Liver (tissue), 9 donors: ENCODE data around the gene SMPDL3B. TPM values are rescaled to one million over a fixed set of nuclear protein-coding genes. Genes with fewer than 3 reads are reported as not detected.

ENCODE experiments used
- DNase-seq: peaks from one replicate; pipeline ENCODE4 v3.0.0-alpha.2; 2017; ENCODE audit warnings: low spot score
- H3K27ac ChIP-seq, 2 donors: one replicate each; pipeline ENCODE4 v1.7.0; 2013; ENCODE audit warnings: inconsistent platforms in 2 of 2, low read length in 2 of 2, control low read depth in 1 of 2, low read depth in 1 of 2, mild to moderate bottlenecking in 1 of 2
- H3K27me3 ChIP-seq, 4 donors: one replicate each; pipeline versions ENCODE4 v1.6.1 to v1.7.0; 2013; ENCODE audit warnings: low read length in 3 of 4, inconsistent platforms in 1 of 4, mild to moderate bottlenecking in 1 of 4, moderate library complexity in 1 of 4; ENCODE audit not compliant: control insufficient read depth in 4 of 4, insufficient read depth in 4 of 4
- H3K36me3 ChIP-seq, 4 donors: one replicate each; pipeline versions ENCODE4 v1.6.1 to v1.7.0; 2013; ENCODE audit warnings: low read length in 3 of 4, mild to moderate bottlenecking in 3 of 4, low read depth in 1 of 4, moderate library complexity in 1 of 4; ENCODE audit not compliant: control insufficient read depth in 4 of 4, insufficient read depth in 3 of 4
- H3K4me1 ChIP-seq, 4 donors: one replicate each; pipeline versions ENCODE4 v1.6.1 to v1.7.0; 2013; ENCODE audit warnings: low read length in 3 of 4, mild to moderate bottlenecking in 3 of 4, moderate library complexity in 1 of 4; ENCODE audit not compliant: control insufficient read depth in 4 of 4, insufficient read depth in 4 of 4
- H3K4me3 ChIP-seq, 3 donors: one replicate each; pipeline versions ENCODE4 v1.6.1 to v1.7.0; 2013; ENCODE audit warnings: low read length in 3 of 3, control low read depth in 1 of 3, low read depth in 1 of 3, mild to moderate bottlenecking in 1 of 3
- H3K9ac ChIP-seq, 2 donors: one replicate each; pipeline ENCODE4 v1.7.0; 2013; ENCODE audit warnings: low read length in 2 of 2, mild to moderate bottlenecking in 2 of 2, moderate library complexity in 2 of 2, control low read depth in 1 of 2, low read depth in 1 of 2
- H3K9me3 ChIP-seq, 4 donors: one replicate each; pipeline versions ENCODE4 v1.6.1 to v1.7.0; 2013; ENCODE audit warnings: low read length in 3 of 4; ENCODE audit not compliant: control insufficient read depth in 4 of 4
- EGR1 ChIP-seq, 2 donors: IDR thresholded peaks; 2 replicates each; pipeline ENCODE4 v1.6.1; 2016 to 2018; ENCODE audit warnings: antibody characterized with exemption in 2 of 2, low read depth in 2 of 2
- FOXA2 ChIP-seq: IDR thresholded peaks from 2 replicates; pipeline ENCODE4 v1.6.1; 2016; ENCODE audit warnings: antibody characterized with exemption
- GABPA ChIP-seq, 2 donors: IDR thresholded peaks in 1 of 2; conservative IDR thresholded peaks in 1 of 2; 2 replicates each; pipeline ENCODE4 v1.6.1; 2016; ENCODE audit warnings: antibody characterized with exemption in 2 of 2, mild to moderate bottlenecking in 1 of 2, moderate library complexity in 1 of 2
- HNF4A ChIP-seq, 2 donors: conservative IDR thresholded peaks; 2 replicates each; pipeline ENCODE4 v1.6.1; 2016; ENCODE audit warnings: antibody characterized with exemption in 2 of 2, mild to moderate bottlenecking in 2 of 2
- HNF4G ChIP-seq: IDR thresholded peaks from 2 replicates; pipeline ENCODE4 v1.6.1; 2016; ENCODE audit warnings: antibody characterized with exemption
- JUND ChIP-seq, 2 donors: IDR thresholded peaks; 2 replicates each; pipeline ENCODE4 v1.6.1; 2016; ENCODE audit warnings: antibody characterized with exemption in 2 of 2
- RAD21 ChIP-seq, 2 donors: IDR thresholded peaks; 2 replicates each; pipeline ENCODE4 v1.6.1; 2016; ENCODE audit warnings: antibody characterized with exemption in 2 of 2, mild to moderate bottlenecking in 2 of 2
- RXRA ChIP-seq, 2 donors: IDR thresholded peaks; 2 replicates each; pipeline ENCODE4 v1.6.1; 2017 to 2018; ENCODE audit warnings: antibody characterized with exemption in 2 of 2, mild to moderate bottlenecking in 1 of 2
- TAF1 ChIP-seq: conservative IDR thresholded peaks from 2 replicates; pipeline ENCODE4 v1.6.1; 2016; ENCODE audit warnings: antibody characterized with exemption, mild to moderate bottlenecking
- YY1 ChIP-seq: IDR thresholded peaks from 2 replicates; pipeline ENCODE4 v1.6.1; 2016; ENCODE audit warnings: antibody characterized with exemption, mild to moderate bottlenecking
- WGBS: extraction: QIAGEN DNeasy Blood & Tissue Kit; methylation state at CpG from one replicate; pipeline ENCODE4 v1.1.7; 2013; 5-methylcytosine and 5-hydroxymethylcytosine counted together
- polyA plus RNA-seq, 2 donors: library from polyadenylated mRNA; stranded (reverse) in 1 of 2; unstranded in 1 of 2; fragments of 200-250 nt in 1 of 2; fragments of >200 nt in 1 of 2; fragmentation: Nextera tagmentation in 1 of 2; extraction: Ambion mirVana in 1 of 2; gene quantifications; one replicate each; pipeline versions ENCODE4 v1.2.1 to v1.2.3, GENCODE V29; 2013 to 2015
- total RNA-seq, 2 donors: library from RNA; depleted of rRNA; stranded (reverse); fragments of >200 nt; gene quantifications; one replicate each; pipeline ENCODE4 v1.2.3, GENCODE V29; 2014
- TF ChIP-seq, protein P1 (sequence below): fragments of 150-350 bp; IDR thresholded peaks from 2 replicates; pipeline ENCODE4 v1.5.1; 2017; ENCODE audit warnings: improper control_type of control experiment, low read depth, low read length; ENCODE audit not compliant: missing input control
- TF ChIP-seq, protein P2 (sequence below): IDR thresholded peaks from 2 replicates; pipeline ENCODE4 v1.6.1; 2016; ENCODE audit warnings: antibody characterized with exemption
- TF ChIP-seq, protein P3 (sequence below): IDR thresholded peaks from 2 replicates; pipeline ENCODE4 v1.6.1; 2016; ENCODE audit warnings: antibody characterized with exemption
- TF ChIP-seq, protein P4 (sequence below): IDR thresholded peaks from 2 replicates; pipeline ENCODE4 v1.6.1; 2016; ENCODE audit warnings: antibody characterized with exemption
- donor health status: healthy.
- donor health status: healthy.
- donor health status: healthy.
- donor health status: healthy.
- donor health status: healthy.

SMPDL3B gene
- total and polyA plus RNA-seq, 4 donors = 0.24 to 0.37 (median 0.32) TPM

DNA sequence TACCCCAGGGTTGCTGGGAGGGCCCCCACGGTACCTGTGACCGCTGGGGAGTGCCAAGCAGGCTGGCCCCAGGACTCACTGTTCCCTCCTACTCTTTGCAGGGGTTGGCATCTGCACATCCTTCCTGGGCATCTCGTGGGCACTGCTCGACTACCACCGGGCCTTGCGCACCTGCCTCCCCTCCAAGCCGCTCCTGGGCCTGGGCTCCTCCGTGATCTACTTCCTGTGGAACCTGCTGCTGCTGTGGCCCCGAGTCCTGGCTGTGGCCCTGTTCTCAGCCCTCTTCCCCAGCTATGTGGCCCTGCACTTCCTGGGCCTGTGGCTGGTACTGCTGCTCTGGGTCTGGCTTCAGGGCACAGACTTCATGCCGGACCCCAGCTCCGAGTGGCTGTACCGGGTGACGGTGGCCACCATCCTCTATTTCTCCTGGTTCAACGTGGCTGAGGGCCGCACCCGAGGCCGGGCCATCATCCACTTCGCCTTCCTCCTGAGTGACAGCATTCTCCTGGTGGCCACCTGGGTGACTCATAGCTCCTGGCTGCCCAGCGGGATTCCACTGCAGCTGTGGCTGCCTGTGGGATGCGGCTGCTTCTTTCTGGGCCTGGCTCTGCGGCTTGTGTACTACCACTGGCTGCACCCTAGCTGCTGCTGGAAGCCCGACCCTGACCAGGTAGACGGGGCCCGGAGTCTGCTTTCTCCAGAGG lies 31.8 kb downstream of the SMPDL3B start:
- no peaks in the 10 kb centered on the region for H3K9me3 ChIP-seq
- H3K4me3 ChIP-seq = no peak overlapping the region
- 96% methylated on average over 24 of the region's 24 CpGs for WGBS
- DNase-seq = no peak
- no peaks in the 10 kb centered on the region for H3K27me3 ChIP-seq
- H3K36me3 ChIP-seq = peaks cover 0 to 46% (median 12%) of the 10 kb centered on the region in 4 donors
- H3K27ac ChIP-seq = no peak overlapping the region
- TF ChIP-seq EGR1 (IDR thresholded peaks at IDR 0.05; ENCODE audit: low read depth in 2 of 2) = no peak
- TF ChIP-seq GABPA (IDR thresholded peaks at IDR 0.05 in 1 of 2, conservative IDR thresholded peaks at IDR 0.05 in 1 of 2) = no peak
- TF ChIP-seq JUND (IDR thresholded peaks at IDR 0.05) = no peak
- TF ChIP-seq, protein P1, sequence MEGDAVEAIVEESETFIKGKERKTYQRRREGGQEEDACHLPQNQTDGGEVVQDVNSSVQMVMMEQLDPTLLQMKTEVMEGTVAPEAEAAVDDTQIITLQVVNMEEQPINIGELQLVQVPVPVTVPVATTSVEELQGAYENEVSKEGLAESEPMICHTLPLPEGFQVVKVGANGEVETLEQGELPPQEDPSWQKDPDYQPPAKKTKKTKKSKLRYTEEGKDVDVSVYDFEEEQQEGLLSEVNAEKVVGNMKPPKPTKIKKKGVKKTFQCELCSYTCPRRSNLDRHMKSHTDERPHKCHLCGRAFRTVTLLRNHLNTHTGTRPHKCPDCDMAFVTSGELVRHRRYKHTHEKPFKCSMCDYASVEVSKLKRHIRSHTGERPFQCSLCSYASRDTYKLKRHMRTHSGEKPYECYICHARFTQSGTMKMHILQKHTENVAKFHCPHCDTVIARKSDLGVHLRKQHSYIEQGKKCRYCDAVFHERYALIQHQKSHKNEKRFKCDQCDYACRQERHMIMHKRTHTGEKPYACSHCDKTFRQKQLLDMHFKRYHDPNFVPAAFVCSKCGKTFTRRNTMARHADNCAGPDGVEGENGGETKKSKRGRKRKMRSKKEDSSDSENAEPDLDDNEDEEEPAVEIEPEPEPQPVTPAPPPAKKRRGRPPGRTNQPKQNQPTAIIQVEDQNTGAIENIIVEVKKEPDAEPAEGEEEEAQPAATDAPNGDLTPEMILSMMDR = no peak
- no peak overlapping the region for H3K9ac ChIP-seq
- peaks cover 0 to 2% (median under 1%) of the 10 kb centered on the region in 4 donors for H3K4me1 ChIP-seq

DNA sequence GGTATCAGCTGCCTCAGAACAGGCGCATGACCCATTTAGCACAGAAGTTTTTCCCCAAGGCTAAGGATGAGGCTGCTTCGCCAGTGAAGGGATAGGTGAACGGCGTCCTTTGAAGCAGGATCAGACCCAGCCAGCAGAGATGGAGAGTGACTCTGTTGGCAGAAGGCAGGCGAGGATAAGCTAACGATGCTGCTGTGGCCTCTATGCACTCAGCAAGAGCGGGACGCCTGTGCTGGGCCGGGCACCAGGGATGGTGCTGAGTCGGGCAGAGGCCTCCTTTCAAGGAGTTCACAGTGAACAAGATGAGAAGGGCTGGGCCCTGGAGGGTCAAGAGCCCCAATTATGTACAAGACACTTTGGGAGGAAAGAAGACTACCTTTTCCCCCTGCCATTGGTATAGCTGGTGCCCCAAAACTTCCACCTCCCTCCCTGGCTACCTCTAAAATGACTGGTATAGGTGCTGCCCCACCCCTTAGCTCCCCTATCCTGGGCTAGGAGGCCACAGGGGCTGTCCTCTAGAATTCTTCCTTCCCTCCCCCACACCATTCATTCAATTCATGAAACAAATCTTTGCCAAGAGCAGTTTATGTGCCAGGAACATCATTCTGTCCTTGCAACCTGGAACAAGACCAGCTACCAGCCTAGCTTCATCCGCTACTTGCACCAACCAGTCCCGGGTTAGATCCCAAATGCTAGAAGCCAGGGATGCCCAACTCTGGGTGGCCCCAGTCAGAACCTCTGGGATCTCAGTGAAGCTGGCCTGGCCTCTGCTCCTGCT lies 32.5 kb downstream of the SMPDL3B start:
- Histone ChIP-seq H3K36me3 (peaks cover 0 to 46% (median 12%) of the 10 kb centered on the region in 4 donors), H3K9ac (no peak overlapping the region), H3K27ac (no peak overlapping the region), H3K9me3 (no peaks in the 10 kb centered on the region), H3K27me3 (no peaks in the 10 kb centered on the region), H3K4me1 (no peaks in the 10 kb centered on the region), H3K4me3 (no peak overlapping the region)
- DNase-seq = no peak
- 93% methylated on average over 12 of the region's 12 CpGs for WGBS
- TF ChIP-seq RAD21 (IDR thresholded peaks at IDR 0.05) = no peak
- TF ChIP-seq, protein P2, sequence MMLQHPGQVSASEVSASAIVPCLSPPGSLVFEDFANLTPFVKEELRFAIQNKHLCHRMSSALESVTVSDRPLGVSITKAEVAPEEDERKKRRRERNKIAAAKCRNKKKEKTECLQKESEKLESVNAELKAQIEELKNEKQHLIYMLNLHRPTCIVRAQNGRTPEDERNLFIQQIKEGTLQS = no peak
- TF ChIP-seq, protein P1 = no peak

DNA sequence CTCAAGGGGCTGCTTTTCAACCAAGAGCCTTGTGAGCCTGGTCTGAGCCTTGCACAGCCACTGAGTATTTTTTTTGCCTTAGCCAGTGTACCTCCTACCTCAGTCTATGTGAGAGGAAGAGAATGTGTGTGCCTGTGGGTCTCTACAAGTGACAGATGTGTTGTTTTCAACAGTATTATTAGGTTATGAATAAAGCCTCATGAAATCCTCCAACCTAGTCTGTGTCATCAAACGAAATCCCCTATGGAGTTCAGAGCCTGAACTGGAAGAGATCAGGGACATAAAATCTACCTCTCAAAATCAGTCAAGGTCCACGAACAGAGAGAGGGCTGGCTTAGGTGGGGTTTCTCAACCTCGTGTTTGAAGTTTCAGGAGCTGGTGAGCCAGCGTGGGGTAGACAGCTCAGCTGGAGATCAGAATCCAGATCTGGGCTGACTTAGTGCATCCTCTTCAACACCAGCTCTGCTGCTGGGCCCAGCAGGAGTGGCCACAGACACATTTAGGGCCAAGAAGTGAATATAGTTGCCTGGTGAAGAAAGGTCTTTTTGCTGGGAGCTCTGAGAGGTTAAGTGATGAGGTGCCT lies 33.2 kb downstream of the SMPDL3B start:
- no peaks in the 10 kb centered on the region for H3K4me1 ChIP-seq
- H3K9me3 ChIP-seq = no peaks in the 10 kb centered on the region
- H3K27me3 ChIP-seq = no peaks in the 10 kb centered on the region
- no peak overlapping the region for H3K4me3 ChIP-seq
- WGBS = 90% methylated on average over 4 of the region's 4 CpGs
- no peak overlapping the region for H3K27ac ChIP-seq
- DNase-seq = no peak
- peaks cover 0 to 48% (median 12%) of the 10 kb centered on the region in 4 donors for H3K36me3 ChIP-seq
- H3K9ac ChIP-seq = no peak overlapping the region
- no peak for TF ChIP-seq JUND (IDR thresholded peaks at IDR 0.05)
- TF ChIP-seq EGR1 (IDR thresholded peaks at IDR 0.05; ENCODE audit: low read depth in 2 of 2) = no peak
- no peak for TF ChIP-seq RAD21 (IDR thresholded peaks at IDR 0.05)
- TF ChIP-seq HNF4G = no peak
- TF ChIP-seq HNF4A (conservative IDR thresholded peaks at IDR 0.05) = no peak
- TF ChIP-seq, protein P1 = no peak
- TF ChIP-seq YY1 = no peak
- TF ChIP-seq RXRA (IDR thresholded peaks at IDR 0.05) = no peak
- TF ChIP-seq GABPA (IDR thresholded peaks at IDR 0.05 in 1 of 2, conservative IDR thresholded peaks at IDR 0.05 in 1 of 2) = no peak
- TF ChIP-seq, protein P3, sequence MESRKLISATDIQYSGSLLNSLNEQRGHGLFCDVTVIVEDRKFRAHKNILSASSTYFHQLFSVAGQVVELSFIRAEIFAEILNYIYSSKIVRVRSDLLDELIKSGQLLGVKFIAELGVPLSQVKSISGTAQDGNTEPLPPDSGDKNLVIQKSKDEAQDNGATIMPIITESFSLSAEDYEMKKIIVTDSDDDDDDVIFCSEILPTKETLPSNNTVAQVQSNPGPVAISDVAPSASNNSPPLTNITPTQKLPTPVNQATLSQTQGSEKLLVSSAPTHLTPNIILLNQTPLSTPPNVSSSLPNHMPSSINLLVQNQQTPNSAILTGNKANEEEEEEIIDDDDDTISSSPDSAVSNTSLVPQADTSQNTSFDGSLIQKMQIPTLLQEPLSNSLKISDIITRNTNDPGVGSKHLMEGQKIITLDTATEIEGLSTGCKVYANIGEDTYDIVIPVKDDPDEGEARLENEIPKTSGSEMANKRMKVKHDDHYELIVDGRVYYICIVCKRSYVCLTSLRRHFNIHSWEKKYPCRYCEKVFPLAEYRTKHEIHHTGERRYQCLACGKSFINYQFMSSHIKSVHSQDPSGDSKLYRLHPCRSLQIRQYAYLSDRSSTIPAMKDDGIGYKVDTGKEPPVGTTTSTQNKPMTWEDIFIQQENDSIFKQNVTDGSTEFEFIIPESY = no peak
- TF ChIP-seq, protein P2 = no peak
- TF ChIP-seq TAF1 = no peak
- no peak for TF ChIP-seq FOXA2
- TF ChIP-seq, protein P4, sequence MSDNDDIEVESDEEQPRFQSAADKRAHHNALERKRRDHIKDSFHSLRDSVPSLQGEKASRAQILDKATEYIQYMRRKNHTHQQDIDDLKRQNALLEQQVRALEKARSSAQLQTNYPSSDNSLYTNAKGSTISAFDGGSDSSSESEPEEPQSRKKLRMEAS = no peak
